ENCODE results near the gene FARS2. TPM values are rescaled to one million over a fixed set of nuclear protein-coding genes. Genes with fewer than 3 reads are reported as not detected.
A peak's percentile ranks its signal among the peaks of the same experiment; 100 is the strongest.

Gene FARS2
- polyA plus RNA-seq, 4 donors = 19.6 to 21.8 (median 20.5) TPM

DNA sequence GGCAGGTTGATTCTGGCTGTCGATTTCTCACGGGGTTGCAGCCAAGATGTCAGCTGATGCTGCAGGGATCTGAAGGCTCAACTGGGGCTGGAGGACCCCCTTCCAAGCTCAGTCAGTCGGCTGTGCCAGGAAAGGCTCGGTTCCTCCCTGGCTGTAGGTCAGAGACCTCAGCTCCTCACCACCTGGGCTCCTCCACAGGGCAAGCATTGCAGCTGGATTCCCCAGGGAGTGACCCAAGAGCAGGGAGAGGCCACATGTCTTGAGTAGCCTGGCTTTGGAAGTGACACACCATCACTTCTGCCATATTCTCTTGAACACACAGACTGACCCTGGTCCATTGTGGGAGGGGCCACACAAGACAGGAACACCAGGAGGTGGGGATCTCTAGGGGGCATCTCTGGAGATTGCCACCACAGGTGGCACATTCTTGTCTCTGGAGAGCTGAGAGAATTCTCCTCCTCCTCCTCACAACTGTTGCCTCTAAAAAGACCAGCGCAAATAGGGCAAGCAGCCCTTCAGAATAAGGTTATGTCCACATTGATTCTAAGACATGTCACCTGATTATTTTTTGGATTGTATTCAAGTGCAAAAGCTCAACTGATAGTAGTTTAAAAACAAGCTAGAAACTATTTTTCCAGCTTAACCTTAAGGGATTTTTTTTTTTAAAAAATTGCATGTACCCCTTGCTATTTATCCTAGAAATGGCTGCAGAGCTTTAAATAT is 474.9 kb downstream of the FARS2 start:
- DNase-seq (ENCODE audit: low read depth in 4 of 4, low spot score in 3 of 4) = no peak

DNA sequence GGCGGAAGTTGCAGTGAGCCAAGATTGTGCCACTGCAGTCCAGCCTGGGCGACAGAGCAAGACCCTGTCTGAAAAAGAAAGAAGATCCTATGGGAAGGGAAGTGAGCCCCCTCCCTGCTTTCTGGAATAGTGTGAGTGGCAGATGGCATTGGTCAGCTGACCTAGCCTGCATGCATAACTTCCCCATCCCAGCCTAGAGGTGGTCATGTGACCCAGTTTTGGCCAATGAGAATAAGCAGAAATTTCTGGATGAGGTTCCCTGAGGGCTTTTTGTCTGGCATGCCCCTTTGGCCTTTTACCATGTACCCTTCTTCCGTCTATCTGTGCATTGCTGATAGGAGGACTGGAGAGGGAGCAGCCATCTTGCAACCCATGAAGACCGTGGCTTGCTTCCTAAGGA is 476.1 kb downstream of the FARS2 start:
- DNase-seq (ENCODE audit: low read depth in 4 of 4, low spot score in 3 of 4) = no peak

DNA sequence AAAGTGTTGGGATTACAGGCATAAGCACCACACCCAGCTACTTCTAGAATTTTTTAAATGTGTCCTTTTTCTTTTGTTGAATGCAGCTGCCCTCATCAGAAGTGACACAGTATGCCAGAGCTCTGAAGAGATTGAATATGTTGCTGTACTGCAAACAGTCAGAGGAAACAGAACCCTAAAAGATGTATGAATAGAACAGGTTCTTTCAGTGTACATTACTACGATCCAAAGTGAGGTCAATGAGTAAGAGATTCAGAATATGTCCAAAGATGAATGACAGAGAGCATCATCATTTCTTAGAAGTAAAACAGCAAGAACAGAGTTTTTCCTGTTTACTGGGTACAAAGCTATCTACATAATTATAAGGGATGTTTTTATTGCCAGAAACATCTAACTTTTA is 476.9 kb downstream of the FARS2 start:
- no peak for DNase-seq (ENCODE audit: low read depth in 4 of 4, low spot score in 3 of 4)

DNA sequence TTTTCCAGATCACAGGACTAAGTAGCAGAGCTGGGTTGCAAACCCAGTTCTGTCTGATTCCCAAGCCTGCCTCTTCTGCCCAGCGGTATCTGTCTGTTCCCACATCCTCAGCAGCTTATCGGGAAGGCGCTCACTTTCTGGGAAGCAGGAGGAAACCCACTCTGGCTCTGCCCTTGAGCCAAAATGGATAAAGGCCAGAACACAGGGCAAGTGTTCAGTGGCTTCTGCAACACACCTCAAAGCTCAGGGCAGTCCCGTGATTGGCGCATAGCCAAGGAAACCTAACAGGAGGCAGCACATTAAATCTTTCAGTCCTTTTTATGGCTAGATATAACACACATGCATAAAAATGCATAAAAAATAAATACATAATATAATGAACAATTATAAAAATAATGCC is 483.2 kb downstream of the FARS2 start:
- no peak for DNase-seq (ENCODE audit: low read depth in 4 of 4, low spot score in 3 of 4)

DNA sequence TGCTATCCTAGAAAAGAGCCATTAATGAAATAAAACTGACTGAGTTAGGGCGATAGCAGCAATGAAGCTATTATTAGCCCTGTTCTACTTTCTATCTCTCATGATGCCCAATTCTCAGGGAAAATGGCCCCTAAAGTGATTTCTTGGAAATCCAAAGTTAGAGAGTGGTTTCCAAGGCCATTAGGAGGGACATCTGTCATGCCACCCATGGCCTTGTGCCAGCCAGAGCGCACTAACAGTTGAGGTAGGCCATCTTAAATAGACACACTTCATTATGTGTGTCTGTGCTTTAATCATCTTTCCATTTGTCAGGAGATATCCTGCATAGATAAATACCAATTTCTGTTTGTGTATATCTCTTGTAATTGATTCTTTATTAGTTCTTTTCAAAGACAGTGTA is 483.8 kb downstream of the FARS2 start:
- no peak for DNase-seq (ENCODE audit: low read depth in 4 of 4, low spot score in 3 of 4)

DNA sequence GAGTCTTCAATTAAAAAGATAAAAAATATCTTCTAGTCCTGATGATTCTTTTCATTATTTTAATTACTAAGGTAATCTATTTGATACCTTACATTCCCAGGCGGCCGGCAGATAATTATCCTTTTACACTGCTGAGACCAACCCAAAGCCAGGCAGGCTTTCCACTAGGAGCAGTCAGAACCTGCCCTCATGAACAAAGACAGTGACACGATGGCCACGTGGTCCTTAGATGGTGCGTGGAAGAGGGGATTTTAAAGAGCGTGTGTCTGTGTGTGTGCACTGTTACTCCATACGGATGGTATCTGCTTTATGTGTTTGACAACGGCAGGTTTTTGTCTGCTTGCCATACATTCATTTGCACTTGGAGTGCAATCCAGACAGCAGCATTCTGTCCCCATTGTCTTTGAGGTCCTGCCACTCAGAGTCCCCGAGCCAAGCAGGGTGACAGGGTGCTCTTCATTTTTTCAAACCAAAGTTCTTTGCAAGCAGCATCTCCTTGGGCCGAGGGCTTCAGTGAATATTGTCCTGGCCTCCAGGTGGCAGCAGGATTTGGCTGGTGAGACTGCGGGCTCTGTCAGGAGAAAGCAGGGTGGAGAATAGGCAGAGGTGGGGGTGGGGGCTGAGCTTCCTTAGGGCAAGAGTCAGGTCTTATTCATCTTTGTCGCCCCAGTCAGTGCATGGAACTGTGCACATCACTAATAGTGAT is 484.9 kb downstream of the FARS2 start:
- no peak for DNase-seq (ENCODE audit: low read depth in 4 of 4, low spot score in 3 of 4)

DNA sequence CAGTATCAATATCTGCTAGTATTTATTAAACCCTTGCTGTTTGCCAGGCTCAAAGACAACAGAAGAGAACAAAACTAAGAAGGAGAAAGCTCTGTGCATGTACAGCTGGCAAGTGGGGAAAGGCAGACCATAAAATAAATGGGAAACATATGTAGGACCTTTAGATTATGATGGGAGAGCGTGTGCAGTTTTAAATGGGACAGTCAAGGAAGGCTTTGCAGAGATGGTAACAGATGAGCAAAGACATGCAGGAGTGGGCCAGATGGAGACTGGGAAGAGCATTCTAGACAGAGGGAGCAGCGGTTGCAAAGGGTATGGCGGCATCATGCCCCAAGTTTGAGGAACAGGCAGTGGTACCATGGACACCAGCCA is 485.4 kb downstream of the FARS2 start:
- DNase-seq (ENCODE audit: low read depth in 4 of 4, low spot score in 3 of 4) = no peak

DNA sequence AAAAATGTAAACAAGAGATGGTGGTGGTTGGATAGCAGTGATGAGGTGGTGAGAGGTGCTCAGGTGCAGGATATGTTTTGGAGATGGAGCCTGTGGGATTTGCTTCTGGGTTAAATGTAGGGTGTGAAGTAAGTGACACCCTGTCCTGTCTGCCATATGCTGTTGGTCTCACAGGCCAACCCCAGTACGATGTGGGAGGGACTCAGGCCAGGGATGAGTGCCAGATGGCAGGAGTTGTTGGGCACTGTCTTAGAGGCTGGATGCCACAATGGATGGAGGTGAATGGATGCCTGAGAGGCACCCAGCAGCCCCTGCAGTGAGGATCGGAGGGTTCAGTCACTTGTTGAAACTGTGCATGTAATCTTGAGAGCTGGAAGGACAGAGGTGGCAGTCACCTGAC is 486.1 kb downstream of the FARS2 start:
- DNase-seq (ENCODE audit: low read depth in 4 of 4, low spot score in 3 of 4) = no peak

DNA sequence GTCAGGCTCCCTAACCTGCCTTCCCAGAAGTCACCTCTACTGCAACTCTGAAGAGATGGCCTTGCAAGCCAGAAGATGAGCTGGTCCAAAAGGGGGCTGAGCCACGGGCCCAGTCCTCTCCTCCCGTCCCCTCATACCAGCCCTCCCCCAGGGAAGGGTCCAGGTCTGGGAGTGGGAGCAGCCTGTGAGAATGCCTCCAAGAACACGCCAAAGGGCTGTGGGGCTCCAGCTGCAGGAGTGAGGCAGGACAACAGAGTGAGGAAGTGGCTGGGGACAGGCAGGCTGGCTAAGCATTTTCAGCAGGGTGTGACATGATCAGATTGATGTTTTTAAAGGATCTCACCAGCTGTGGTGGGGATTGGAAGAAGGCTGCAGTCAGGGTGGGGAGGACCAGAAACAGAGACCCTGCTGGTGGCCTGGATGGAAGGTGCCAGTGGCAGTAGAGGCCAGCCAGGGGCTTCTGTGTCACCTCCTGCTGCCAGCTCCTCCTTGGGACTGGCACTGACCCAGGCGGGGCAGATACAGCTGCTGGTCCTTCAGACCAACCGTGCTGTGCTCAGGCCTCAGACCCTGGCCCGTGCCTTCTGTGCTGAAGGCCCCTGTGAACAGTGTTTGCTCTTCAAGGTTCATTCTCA is 487.8 kb downstream of the FARS2 start:
- DNase-seq (ENCODE audit: low read depth in 4 of 4, low spot score in 3 of 4) = no peak

DNA sequence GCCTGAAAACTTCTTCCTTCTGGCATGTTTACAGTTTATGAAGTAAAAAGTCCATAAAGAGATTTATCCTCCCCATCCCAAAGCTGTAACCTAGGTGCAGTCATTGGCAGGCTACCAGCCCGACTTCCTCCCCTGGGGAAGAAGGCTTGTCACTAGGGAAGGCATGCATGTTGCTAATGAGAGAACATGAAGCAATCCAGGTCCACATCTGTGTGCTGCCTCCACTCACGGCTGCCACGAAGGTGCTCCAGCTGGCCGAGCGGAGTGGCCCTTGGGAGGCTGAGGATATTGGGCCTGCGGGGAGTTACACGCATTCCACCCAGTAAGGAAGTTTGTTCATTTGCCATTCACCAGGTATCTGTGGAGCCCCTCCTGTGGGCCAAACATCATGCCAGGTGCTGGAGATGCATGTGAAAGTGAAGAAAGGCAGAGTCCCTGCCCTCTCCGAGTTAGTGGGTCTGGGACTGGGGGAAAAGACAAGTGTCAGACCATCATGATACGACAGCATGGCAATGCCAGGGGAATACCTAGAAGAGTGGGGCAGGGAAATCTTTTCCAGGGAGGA is 488.4 kb downstream of the FARS2 start:
- DNase-seq (ENCODE audit: low read depth in 4 of 4, low spot score in 3 of 4) = no peak

DNA sequence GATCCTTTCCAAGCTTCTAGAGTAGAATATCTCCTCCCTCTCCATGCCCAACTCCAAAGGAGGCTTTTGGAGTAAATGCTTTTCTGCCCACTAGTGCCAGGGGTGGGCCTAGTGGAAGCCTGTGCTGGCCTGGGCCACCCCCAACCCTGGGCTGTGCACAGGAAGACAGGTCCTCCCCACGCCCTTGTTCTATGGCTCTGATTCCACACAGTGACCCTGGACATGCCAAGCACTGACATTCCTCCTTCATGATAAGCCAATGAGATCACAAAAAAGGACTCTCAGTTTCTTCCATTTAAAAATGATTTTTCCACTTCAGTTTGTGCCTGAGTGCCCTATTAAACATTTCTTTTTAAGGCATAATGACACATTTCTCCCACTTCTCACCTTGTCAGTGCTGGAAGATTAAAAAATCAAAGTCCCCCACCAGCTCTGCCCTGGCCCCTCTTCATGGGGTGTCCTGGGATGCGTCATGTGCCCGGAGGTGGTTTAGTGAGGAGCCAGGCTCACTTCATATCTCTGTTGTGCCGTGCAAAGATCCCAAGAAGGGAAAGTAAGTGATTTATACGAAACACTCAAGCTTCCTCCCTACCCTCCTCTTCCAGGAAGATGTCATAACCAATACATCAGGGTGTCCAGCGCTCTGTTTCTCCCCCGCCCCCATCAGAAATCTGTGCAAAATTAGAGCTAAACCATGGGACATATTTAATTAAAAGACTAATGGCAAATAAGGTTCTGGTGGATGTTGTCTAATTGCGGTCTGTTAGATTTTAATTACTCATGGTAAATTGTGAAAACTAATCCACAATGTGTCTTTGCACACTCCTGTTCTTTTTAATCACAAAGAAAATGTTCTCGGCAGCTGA is 490.4 kb downstream of the FARS2 start:
- no peak for DNase-seq (ENCODE audit: low read depth in 4 of 4, low spot score in 3 of 4)

DNA sequence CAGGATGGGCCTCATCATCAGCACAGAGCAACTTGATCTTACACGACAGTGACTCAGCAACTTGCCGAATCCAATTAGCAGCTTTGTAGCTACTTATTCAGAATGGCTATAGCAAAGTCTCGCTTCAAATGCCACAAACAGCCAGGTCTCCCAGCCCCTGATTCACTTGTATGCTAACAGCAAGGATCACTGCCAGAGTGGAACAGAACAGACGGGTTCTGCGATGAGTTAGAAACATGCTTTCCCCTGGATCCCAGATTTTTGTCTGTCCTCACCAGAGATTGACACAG is 491.0 kb downstream of the FARS2 start:
- peak in 2 of 4 donors; percentile 34 to 47 for DNase-seq (ENCODE audit: low read depth in 4 of 4, low spot score in 3 of 4)

DNA sequence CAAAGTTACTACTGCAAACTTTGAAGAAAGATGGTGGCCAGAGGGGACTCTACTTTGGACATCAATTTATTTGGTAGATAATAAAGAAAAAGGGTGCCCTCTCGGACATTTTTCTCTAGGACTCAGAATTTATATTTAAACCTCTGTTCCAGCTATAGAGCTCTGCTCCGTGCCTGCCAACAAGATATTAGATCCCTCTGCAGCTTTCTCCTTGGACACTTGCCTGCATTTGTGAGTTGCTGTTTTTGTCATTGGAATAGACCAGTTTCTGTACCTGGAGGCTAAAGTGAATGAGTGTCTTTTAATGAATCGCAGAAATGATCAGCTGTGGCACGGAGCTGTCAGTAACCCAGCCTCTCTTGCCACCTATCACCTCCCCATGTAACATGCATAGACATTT is 491.9 kb downstream of the FARS2 start:
- no peak for DNase-seq (ENCODE audit: low read depth in 4 of 4, low spot score in 3 of 4)

DNA sequence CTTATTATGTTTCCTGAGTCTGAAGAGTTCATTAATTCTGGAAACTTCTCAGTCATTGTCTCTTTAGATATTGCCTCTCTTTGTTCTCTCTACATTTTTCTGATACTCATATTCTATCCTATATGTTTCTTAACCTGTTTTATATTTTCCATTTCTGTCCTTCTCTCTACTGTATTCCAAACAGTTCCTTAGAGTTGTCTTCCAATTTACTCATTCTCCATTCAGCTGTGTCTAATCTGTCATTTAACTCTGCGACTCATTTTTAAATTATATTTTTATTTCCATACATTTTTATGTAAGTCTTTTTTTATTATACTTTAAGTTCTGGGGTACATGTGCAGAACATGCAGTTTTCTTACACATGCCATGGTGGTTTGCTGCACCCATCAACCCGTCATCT is 493.6 kb downstream of the FARS2 start:
- no peak for DNase-seq (ENCODE audit: low read depth in 4 of 4, low spot score in 3 of 4)

DNA sequence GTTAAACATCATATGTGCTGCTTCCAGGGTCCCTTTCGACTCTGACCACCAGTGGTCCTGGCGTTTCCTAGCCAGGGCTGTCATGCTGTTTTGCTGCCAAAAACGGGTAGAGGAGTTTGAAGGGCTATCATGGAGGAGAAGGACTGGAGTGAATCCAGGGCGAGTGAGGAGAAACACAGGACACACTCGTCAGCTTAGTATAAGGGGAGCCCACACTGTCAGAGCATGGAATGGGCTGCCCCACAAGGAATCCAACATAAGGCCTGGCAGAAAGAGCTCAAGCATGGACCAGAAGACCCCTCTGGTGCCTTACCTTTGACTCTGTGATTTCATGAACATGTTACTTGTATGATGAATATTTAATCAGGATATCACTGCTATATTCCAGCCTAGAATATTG is 498.3 kb downstream of the FARS2 start:
- DNase-seq (ENCODE audit: low read depth in 4 of 4, low spot score in 3 of 4) = no peak

DNA sequence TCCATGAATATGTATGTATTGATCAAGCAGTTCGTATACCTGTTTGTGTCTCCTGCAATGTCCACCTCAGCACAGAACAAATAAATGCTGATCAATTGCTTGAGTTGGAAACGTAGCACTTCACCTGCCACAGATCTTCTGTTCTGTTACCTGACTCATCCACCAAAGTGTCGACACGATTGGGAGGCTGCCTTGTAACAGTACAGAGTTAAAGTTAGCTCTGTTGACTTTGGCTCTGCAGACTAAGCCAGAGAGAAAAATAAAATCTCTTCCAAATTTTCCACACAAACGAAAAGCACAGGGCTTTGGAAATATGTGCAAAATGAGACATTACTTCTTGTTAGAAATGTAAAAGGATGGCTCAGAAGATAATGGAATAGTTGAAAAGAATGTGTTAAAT is 500.1 kb downstream of the FARS2 start:
- no peak for DNase-seq (ENCODE audit: low read depth in 4 of 4, low spot score in 3 of 4)

DNA sequence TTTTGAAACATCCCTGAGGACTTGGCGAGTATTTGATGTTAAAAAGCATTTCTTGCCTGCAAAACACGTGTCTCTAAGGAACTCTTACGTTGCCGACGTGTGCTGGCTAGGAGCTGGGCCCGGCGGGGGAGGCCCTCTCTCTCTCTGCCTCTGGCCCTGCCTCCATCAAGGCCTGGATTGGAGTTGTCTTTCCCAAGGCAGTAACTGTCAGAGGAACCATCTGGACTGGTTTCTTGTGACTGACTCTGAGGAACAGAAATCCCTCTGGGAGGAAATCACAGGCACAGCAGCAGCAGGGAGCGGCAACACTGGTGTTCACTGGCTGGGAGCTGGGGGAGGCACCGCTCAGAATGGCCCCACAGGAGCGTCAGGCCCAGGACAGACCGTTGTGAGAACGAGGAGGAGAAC is 501.3 kb downstream of the FARS2 start:
- no peak for DNase-seq (ENCODE audit: low read depth in 4 of 4, low spot score in 3 of 4)

DNA sequence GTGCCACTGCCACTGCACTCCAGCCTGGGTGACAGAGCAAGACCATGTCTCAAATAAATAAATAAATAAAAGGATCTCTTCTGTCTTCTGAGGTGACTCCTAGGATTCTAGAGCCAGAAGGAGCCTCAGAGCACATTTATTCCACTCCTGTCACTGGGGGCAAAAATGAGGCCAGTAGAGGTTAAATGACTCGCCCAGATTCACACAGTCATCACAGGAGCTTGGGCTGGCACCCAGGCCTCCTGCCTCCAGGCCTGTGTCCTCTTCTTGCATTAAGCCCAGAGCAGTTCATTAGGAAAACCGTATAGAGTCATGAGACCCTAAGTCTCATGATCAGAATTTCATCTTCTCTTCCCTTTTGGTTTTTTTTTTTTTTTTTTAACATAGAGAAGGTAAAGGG is 502.1 kb downstream of the FARS2 start:
- no peak for DNase-seq (ENCODE audit: low read depth in 4 of 4, low spot score in 3 of 4)

DNA sequence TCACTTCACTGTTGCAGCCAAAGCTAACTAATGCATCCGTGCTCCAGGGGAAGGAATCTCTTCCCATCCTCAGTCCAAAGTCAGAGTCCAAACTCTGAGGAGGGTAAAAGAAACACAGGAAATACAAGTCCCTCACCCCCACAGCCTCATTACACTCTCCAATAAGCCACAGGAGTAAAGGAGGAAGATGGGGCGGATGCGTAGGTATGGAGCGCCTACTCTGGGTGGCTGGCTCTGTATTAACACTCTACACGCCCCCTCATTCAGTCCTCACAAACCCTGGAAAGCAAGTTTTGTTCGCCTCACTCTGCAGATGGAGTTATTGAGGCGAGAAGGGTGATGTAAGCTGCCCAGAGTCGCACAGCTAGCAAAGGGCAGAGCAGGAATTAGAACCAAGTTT is 502.6 kb downstream of the FARS2 start:
- peak in 2 of 4 donors; percentile 31 to 48 for DNase-seq (ENCODE audit: low read depth in 4 of 4, low spot score in 3 of 4)

DNA sequence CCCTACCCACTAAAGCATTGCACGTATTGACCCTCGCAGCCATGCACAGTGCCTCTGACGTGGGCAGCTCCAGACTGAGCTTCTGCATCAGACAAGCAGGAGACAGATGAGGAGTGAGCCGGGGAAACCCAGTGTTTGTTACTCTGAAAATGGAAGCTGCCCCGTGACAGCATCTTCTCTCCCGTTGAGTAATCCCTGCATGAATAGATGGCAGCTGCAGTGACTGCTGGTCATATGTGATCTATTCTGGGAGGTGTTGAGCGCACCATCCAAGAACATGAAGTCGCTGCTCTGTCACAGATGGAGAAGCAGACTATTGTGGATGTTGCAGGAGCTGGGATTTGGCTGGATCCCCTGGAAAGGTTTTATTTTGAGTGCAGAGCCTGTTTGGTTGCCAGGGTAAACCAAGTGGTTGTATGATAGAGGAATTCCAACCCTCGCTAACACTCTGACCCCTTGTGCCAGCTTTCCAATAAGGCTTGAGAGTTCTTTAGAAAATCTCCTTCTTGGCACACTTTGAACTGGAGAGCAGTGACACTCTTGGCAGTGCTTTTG is 503.2 kb downstream of the FARS2 start:
- no peak for DNase-seq (ENCODE audit: low read depth in 4 of 4, low spot score in 3 of 4)
